ENCODE data around the gene NTSR1.

- TF ChIP-seq CTCF (IDR thresholded peaks at IDR 0.05) (no peak), POLR2A (IDR thresholded peaks at IDR 0.05) (no peak)
Observed at GRCh38 chr20:62799036-62799435, 90.4 kb downstream of the NTSR1 start.

Measured in testis (tissue), 2 donors.